Measurements from ENCODE around the gene OXTR. TPM values are rescaled to one million over a fixed set of nuclear protein-coding genes. Genes with fewer than 3 reads are reported as not detected.

Gene OXTR
- total and polyA plus RNA-seq, 2 of the 4 experiments (the other 2 are of a cell fraction): 42.8 to 56.1 TPM

GRCh38 chr3:8762607-8763377 lies 6.6 kb downstream of the OXTR start:
- no peak overlapping the region for H2AK9ac ChIP-seq (replicated peaks; ENCODE audit: low read depth, low read length, poor library complexity)
- no peaks in the 10 kb centered on the region for H3K9me3 ChIP-seq (ENCODE audit: control insufficient read depth, insufficient read depth, low read length)
- H3K4me2 ChIP-seq (ENCODE audit: low read depth, low read length): no peak overlapping the region
- no peak overlapping the region for H2BK5ac ChIP-seq (ENCODE audit: low read depth, low read length, poor library complexity, severe bottlenecking)
- no peak for ATAC-seq (ENCODE audit: low read depth)
- H2AFZ ChIP-seq (replicated peaks; ENCODE audit: low read length, poor library complexity): no peak overlapping the region
- in situ Hi-C loops (cut with MboI; ENCODE audit: low sequenced_read_pairs) (loop anchor here (25.0 kb wide), 1 partner anchor 300 kb away; no protein-coding TSS in a partner anchor), intact Hi-C loops (cut with micrococcal nuclease) (no loop called here), dilution Hi-C loops (cut with HindIII; ENCODE audit: low sequenced_read_pairs, unreplicated experiment) (no loop called here)
- no peaks in the 10 kb centered on the region; a peak in 1 of 4 replicates for H3K79me1 ChIP-seq (ENCODE audit: low read depth in 1 of 2, low read length in 2 of 2)
- DNase-seq: no peak
- no TSS peak for BruUV-seq (replicated peaks)
- H4K8ac ChIP-seq (ENCODE audit: low read depth in 2 of 2, low read length in 2 of 2): no peak overlapping the region
- no peak overlapping the region for H3K56ac ChIP-seq (ENCODE audit: extremely low read depth, insufficient read depth, low read length)
- H4K20me1 ChIP-seq (ENCODE audit: insufficient read depth, low read length): no peaks in the 10 kb centered on the region
- ChIA-PET CTCF (interaction anchor here (0.6 kb wide), 1 partner anchor 548 kb away, joined by 3 read pairs; no protein-coding TSS in a partner anchor), POLR2A (ENCODE audit: unreplicated experiment) (no interaction called here)
- H3K14ac ChIP-seq (replicated peaks; ENCODE audit: low read depth, low read length): no peak overlapping the region
- H2BK120ac ChIP-seq (ENCODE audit: low read depth, low read length): no peak overlapping the region
- no peaks in the 10 kb centered on the region for H3K36me3 ChIP-seq (ENCODE audit: control insufficient read depth, insufficient read depth, low read length)
- no peak overlapping the region for H3K9ac ChIP-seq (ENCODE audit: low read depth, low read length)
- TF ChIP-seq, protein P1, sequence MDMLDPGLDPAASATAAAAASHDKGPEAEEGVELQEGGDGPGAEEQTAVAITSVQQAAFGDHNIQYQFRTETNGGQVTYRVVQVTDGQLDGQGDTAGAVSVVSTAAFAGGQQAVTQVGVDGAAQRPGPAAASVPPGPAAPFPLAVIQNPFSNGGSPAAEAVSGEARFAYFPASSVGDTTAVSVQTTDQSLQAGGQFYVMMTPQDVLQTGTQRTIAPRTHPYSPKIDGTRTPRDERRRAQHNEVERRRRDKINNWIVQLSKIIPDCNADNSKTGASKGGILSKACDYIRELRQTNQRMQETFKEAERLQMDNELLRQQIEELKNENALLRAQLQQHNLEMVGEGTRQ (IDR thresholded peaks at IDR 0.05; ENCODE audit: low read depth, low read length): no peak
- TF ChIP-seq RAD21 (IDR thresholded peaks at IDR 0.05; ENCODE audit: low read length): no peak
- TF ChIP-seq MXI1 (IDR thresholded peaks at IDR 0.05; ENCODE audit: borderline replicate concordance, low read depth, low read length): no peak
- TF ChIP-seq ELK1 (IDR thresholded peaks at IDR 0.05; ENCODE audit: borderline replicate concordance, low read depth, low read length): no peak
- TF ChIP-seq, protein P2, sequence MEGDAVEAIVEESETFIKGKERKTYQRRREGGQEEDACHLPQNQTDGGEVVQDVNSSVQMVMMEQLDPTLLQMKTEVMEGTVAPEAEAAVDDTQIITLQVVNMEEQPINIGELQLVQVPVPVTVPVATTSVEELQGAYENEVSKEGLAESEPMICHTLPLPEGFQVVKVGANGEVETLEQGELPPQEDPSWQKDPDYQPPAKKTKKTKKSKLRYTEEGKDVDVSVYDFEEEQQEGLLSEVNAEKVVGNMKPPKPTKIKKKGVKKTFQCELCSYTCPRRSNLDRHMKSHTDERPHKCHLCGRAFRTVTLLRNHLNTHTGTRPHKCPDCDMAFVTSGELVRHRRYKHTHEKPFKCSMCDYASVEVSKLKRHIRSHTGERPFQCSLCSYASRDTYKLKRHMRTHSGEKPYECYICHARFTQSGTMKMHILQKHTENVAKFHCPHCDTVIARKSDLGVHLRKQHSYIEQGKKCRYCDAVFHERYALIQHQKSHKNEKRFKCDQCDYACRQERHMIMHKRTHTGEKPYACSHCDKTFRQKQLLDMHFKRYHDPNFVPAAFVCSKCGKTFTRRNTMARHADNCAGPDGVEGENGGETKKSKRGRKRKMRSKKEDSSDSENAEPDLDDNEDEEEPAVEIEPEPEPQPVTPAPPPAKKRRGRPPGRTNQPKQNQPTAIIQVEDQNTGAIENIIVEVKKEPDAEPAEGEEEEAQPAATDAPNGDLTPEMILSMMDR (conservative IDR thresholded peaks at IDR 0.05; ENCODE audit: low read depth, low read length): no peak
- no peak for TF ChIP-seq RFX5 (IDR thresholded peaks at IDR 0.05; ENCODE audit: low read depth, low read length)
- no peak for TF ChIP-seq NFE2L2 (IDR thresholded peaks at IDR 0.05; ENCODE audit: low read depth, low read length)
- TF ChIP-seq RCOR1 (IDR thresholded peaks at IDR 0.05; ENCODE audit: insufficient replicate concordance, low read length): no peak
- TF ChIP-seq POLR2A (IDR thresholded peaks at IDR 0.05; ENCODE audit: low read depth, low read length): no peak
- no peak for TF ChIP-seq MAFK (IDR thresholded peaks at IDR 0.05; ENCODE audit: low read depth, low read length)
- TF ChIP-seq BHLHE40 (IDR thresholded peaks at IDR 0.05; ENCODE audit: low read depth, low read length): no peak
- no peak for TF ChIP-seq CEBPB (IDR thresholded peaks at IDR 0.05; ENCODE audit: low read depth, low read length)
- no peak for TF ChIP-seq CHD1 (IDR thresholded peaks at IDR 0.05; ENCODE audit: low read depth, low read length)
- TF ChIP-seq MAZ (IDR thresholded peaks at IDR 0.05; ENCODE audit: borderline replicate concordance, low read depth, low read length): no peak
- no peak for TF ChIP-seq SMC3 (IDR thresholded peaks at IDR 0.05; ENCODE audit: low read depth, low read length)
- H3K23ac ChIP-seq (ENCODE audit: low read depth, low read length): no peak overlapping the region
- H4K5ac ChIP-seq (ENCODE audit: low read depth, low read length): no peak overlapping the region
- H2BK20ac ChIP-seq (ENCODE audit: low read depth, low read length): no peak overlapping the region
- H3K18ac ChIP-seq (ENCODE audit: low read depth, low read length): no peak overlapping the region
- H3K4me3 ChIP-seq (ENCODE audit: insufficient read depth, low read depth, low read length): no peak overlapping the region
- 73% methylated on average over 7 of the region's 11 CpGs; no CpG with 5 or more reads in 1 of the 2 experiments for WGBS, 2 experiments (ENCODE audit: extremely low coverage in 2 of 2, insufficient read length in 1 of 2)
- no peak overlapping the region for H3K4ac ChIP-seq (ENCODE audit: low read depth, low read length)
- H3K27ac ChIP-seq (ENCODE audit: insufficient read depth, low read length): no peak overlapping the region
- H3K9me1 ChIP-seq (ENCODE audit: insufficient read depth, low read length): no peaks in the 10 kb centered on the region; the same call in 1 of the 2 replicates
- no peak overlapping the region for H4K91ac ChIP-seq (ENCODE audit: insufficient read depth, low read depth, low read length)
- H3K4me1 ChIP-seq (ENCODE audit: control insufficient read depth, insufficient read depth, low read length): peaks cover 4% of the 10 kb centered on the region; the same call in 1 of the 2 replicates
- H2BK15ac ChIP-seq (ENCODE audit: low read depth, low read length): no peak overlapping the region
- no peak overlapping the region for H2AK5ac ChIP-seq (ENCODE audit: low read depth, low read length)
- H3K27me3 ChIP-seq (ENCODE audit: control insufficient read depth, insufficient read depth, low read length): peaks cover 9% of the 10 kb centered on the region; the same call in 1 of the 2 replicates

Data from IMR-90 (cell line).